GM23248 (cell line): ENCODE data around the gene CALD1. TPM values are rescaled to one million over a fixed set of nuclear protein-coding genes. Genes with fewer than 3 reads are reported as not detected.

Experiments
- DNase-seq: peaks from one replicate; pipeline ENCODE4 v3.0.0-alpha.2; 2015
- H2AFZ ChIP-seq: fragments of 200-600 bp; sonication (generic); 2 replicates; pipeline ENCODE4 v1.6.1; 2016; ENCODE audit warnings: antibody characterized with exemption
- H3F3A ChIP-seq: fragments of 200-600 bp; sonication (generic); 2 replicates; pipeline ENCODE4 v1.6.1; 2016; ENCODE audit warnings: mild to moderate bottlenecking, antibody characterized with exemption, mixed run types; ENCODE audit not compliant: insufficient read depth
- H3K27ac ChIP-seq: fragments of 200-600 bp; sonication (generic); 2 replicates; pipeline ENCODE4 v1.5.1; 2016; ENCODE audit warnings: mild to moderate bottlenecking
- H3K27me3 ChIP-seq: fragments of 200-600 bp; sonication (generic); replicated peaks from 2 replicates; pipeline ENCODE4 v1.6.1; 2016; ENCODE audit warnings: mild to moderate bottlenecking; ENCODE audit not compliant: insufficient read depth
- H3K36me3 ChIP-seq: fragments of 200-600 bp; sonication (generic); 2 replicates; pipeline ENCODE4 v1.6.1; 2016; ENCODE audit warnings: low read depth, mild to moderate bottlenecking
- H3K4me1 ChIP-seq: fragments of 200-600 bp; sonication (generic); 2 replicates; pipeline ENCODE4 v1.6.1; 2016; ENCODE audit warnings: mild to moderate bottlenecking; ENCODE audit not compliant: insufficient read depth
- H3K4me2 ChIP-seq: fragments of 200-600 bp; sonication (generic); one replicate; pipeline ENCODE4 v1.6.1; 2016; ENCODE audit warnings: mild to moderate bottlenecking; ENCODE audit not compliant: unreplicated experiment
- H3K4me3 ChIP-seq: fragments of 200-600 bp; sonication (generic); 2 replicates; pipeline ENCODE4 v1.5.1; 2016; ENCODE audit warnings: mild to moderate bottlenecking
- H3K79me2 ChIP-seq: fragments of 200-600 bp; sonication (generic); 2 replicates; pipeline ENCODE4 v1.6.1; 2016; ENCODE audit warnings: mild to moderate bottlenecking; ENCODE audit not compliant: insufficient read depth
- H3K9ac ChIP-seq: fragments of 200-600 bp; sonication (generic); 2 replicates; pipeline ENCODE4 v1.6.1; 2016; ENCODE audit warnings: mild to moderate bottlenecking
- H3K9me2 ChIP-seq: fragments of 200-600 bp; sonication (generic); 2 replicates; pipeline ENCODE4 v1.6.1; 2016; ENCODE audit warnings: mixed run types, mild to moderate bottlenecking, moderate library complexity; ENCODE audit not compliant: insufficient read depth
- H3K9me3 ChIP-seq: fragments of 200-600 bp; sonication (generic); one replicate; pipeline ENCODE4 v1.6.1; 2017; ENCODE audit warnings: low read depth
- H4K20me1 ChIP-seq: fragments of 200-600 bp; sonication (generic); 2 replicates; pipeline ENCODE4 v1.6.0; 2016; ENCODE audit not compliant: insufficient read depth
- EZH2 ChIP-seq: fragments of 200-600 bp; sonication (generic); IDR thresholded peaks from 2 replicates; pipeline ENCODE4 v1.6.1; 2018; ENCODE audit warnings: antibody characterized with exemption, mild to moderate bottlenecking; ENCODE audit not compliant: insufficient read depth, poor library complexity, severe bottlenecking
- EZH2phosphoT487 ChIP-seq: fragments of 200-600 bp; sonication (generic); IDR thresholded peaks from 2 replicates; pipeline ENCODE4 v1.6.1; 2018; ENCODE audit warnings: antibody characterized with exemption, moderate library complexity, mild to moderate bottlenecking, low read depth; ENCODE audit not compliant: insufficient read depth
- WGBS, 2 experiments: methylation state at CpG; one replicate each; pipeline ENCODE4 v1.1.6; 2015 to 2017; ENCODE audit warnings: low lambda C conversion rate in 2 of 2, low coverage in 1 of 2; ENCODE audit errors: missing lambda C conversion rate in 2 of 2; 5-methylcytosine and 5-hydroxymethylcytosine counted together
- in situ Hi-C: fragments of 300-500 bp; cut with MboI; formaldehyde crosslinking; loops from 2 replicates; pipeline ENCODE4 v1.15.0; 2020
- polyA plus RNA-seq: library from polyadenylated mRNA; unstranded; fragments of >200 nt; fragmentation: Nextera tagmentation; extraction: Ambion mirVana; gene quantifications from 2 replicates; pipeline ENCODE4 v1.2.1, GENCODE V29; 2016
- total RNA-seq: library from RNA; depleted of rRNA; stranded (reverse); fragments of >200 nt; shearing (Covaris generic); gene quantifications from 2 replicates; pipeline ENCODE4 v1.2.3, GENCODE V29; 2014

CALD1 gene
- total and polyA plus RNA-seq, 2 experiments from 2014 or later = 698 to 1,687 TPM

DNA sequence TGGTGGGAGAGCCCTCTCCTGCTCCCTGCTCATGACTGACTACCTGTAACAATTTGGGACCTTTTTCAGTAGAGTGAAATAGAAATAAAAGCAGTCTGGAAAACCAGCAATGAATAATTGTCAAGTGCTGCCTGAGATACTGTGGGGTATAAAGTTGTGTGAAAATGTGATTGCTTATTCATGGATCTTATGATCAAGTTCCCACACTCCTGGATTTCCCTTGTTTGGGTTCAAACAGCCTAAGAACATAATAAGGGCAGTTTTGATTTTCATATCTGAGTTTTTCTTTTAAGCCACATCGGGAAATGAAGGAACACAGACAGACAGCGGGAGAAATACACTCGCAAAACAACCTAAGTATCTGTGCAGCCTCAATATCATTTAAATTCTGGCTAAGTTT is 52.9 kb downstream of the CALD1 start:
- 84 to 86% methylated on average over 3 of the region's 3 CpGs for WGBS, 2 experiments
- Histone ChIP-seq H3K79me2 (peaks cover 100% of the 10 kb centered on the region), H3F3A (peaks cover 74% of the 10 kb centered on the region), H3K27ac (peak overlapping the region; percentile 49), H3K4me1 (peaks cover 53% of the 10 kb centered on the region), H3K4me2 (no peak overlapping the region), H3K9me2 (no peaks in the 10 kb centered on the region), H3K9ac (no peak overlapping the region), H3K4me3 (no peak overlapping the region), H4K20me1 (peaks cover 14% of the 10 kb centered on the region; the same call in 1 of the 2 replicates), H3K9me3 (no peaks in the 10 kb centered on the region), H2AFZ (no peak overlapping the region), H3K27me3 (no peaks in the 10 kb centered on the region), H3K36me3 (peaks cover 32% of the 10 kb centered on the region)
- TF ChIP-seq EZH2phosphoT487 = no peak
- no peak for TF ChIP-seq EZH2
- no peak for DNase-seq
- in situ Hi-C loops = no loop called here

- Histone ChIP-seq H3K27me3 (no peaks in the 10 kb centered on the region), H3K27ac (peak overlapping the region; percentile 49), H3K4me2 (no peak overlapping the region), H3K36me3 (peaks cover 43% of the 10 kb centered on the region), H3K4me1 (peaks cover 28% of the 10 kb centered on the region), H3K79me2 (peaks cover 100% of the 10 kb centered on the region), H4K20me1 (0 out of 2 replicates have a peak, but pooled peaks cover 10% of the 10 kb centered on the region), H3K9me3 (no peaks in the 10 kb centered on the region), H2AFZ (no peak overlapping the region), H3K4me3 (no peak overlapping the region), H3F3A (peaks cover 74% of the 10 kb centered on the region), H3K9me2 (no peaks in the 10 kb centered on the region), H3K9ac (peak overlapping the region; percentile 8; the same call in 1 of the 2 replicates)
- TF ChIP-seq EZH2phosphoT487 = no peak
- no peak for TF ChIP-seq EZH2
- WGBS, 2 experiments = 55 to 60% methylated on average over 3 of the region's 3 CpGs
- no peak for DNase-seq
- in situ Hi-C loops = no loop called here
These were observed 55.4 kb downstream of the CALD1 start for GRCh38 chr7:134834689-134835462.

DNA sequence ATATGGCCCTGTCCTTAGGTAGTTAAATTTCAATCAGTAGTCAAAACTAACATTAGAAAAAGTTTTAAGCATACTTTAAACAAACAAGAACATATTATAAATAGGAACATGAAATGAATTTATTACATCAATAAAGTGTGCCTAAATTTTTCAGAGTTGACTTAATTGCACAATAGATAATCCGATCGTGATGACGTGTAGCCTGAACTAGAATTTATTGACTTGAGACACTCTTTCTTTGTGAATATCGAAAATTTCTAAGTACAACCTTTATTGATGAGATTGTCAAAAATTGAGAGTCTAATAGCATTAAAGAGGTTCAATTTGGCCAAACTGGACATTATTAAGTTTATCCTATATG is 56.0 kb downstream of the CALD1 start:
- Histone ChIP-seq H3K9ac (0 out of 2 replicates have a peak overlapping the region, but pooled peaks have one; percentile 8), H3K27me3 (no peaks in the 10 kb centered on the region), H3K9me3 (no peaks in the 10 kb centered on the region), H3K4me3 (no peak overlapping the region), H3K4me1 (peaks cover 23% of the 10 kb centered on the region), H3K36me3 (peaks cover 45% of the 10 kb centered on the region), H3K9me2 (no peaks in the 10 kb centered on the region), H3K79me2 (peaks cover 100% of the 10 kb centered on the region), H3K27ac (peak overlapping the region; percentile 49), H2AFZ (no peak overlapping the region), H3K4me2 (no peak overlapping the region), H3F3A (peaks cover 77% of the 10 kb centered on the region), H4K20me1 (peaks cover 10% of the 10 kb centered on the region; the same call in 1 of the 2 replicates)
- no peak for TF ChIP-seq EZH2phosphoT487
- TF ChIP-seq EZH2 = no peak
- 13 to 27% methylated on average over 4 of the region's 4 CpGs for WGBS, 2 experiments
- in situ Hi-C loops = no loop called here
- DNase-seq = no peak

- no peak for TF ChIP-seq EZH2phosphoT487
- no peak for TF ChIP-seq EZH2
- Histone ChIP-seq H4K20me1 (peaks cover 10% of the 10 kb centered on the region; the same call in 1 of the 2 replicates), H3K4me2 (no peak overlapping the region), H3K27me3 (no peaks in the 10 kb centered on the region), H3K9me3 (no peaks in the 10 kb centered on the region), H3K9ac (no peak overlapping the region), H3K79me2 (peaks cover 100% of the 10 kb centered on the region), H2AFZ (no peak overlapping the region), H3K27ac (peak overlapping the region; percentile 36), H3K4me3 (no peak overlapping the region), H3K4me1 (peaks cover 28% of the 10 kb centered on the region), H3F3A (peaks cover 85% of the 10 kb centered on the region), H3K36me3 (peaks cover 44% of the 10 kb centered on the region), H3K9me2 (no peaks in the 10 kb centered on the region)
- no peak for DNase-seq
- WGBS, 2 experiments = 89 to 91% methylated on average over 6 of the region's 6 CpGs
- in situ Hi-C loops = no loop called here
These were observed 57.0 kb downstream of the CALD1 start for GRCh38 chr7:134836447-134836846.
